ENCODE data around the gene OR2Y1. TPM values are rescaled to one million over a fixed set of nuclear protein-coding genes. Genes with fewer than 3 reads are reported as not detected.

The OR2Y1 gene
- total and polyA plus RNA-seq, 2 of the 4 experiments (the other 2 are of a cell fraction), result not detected

DNA sequence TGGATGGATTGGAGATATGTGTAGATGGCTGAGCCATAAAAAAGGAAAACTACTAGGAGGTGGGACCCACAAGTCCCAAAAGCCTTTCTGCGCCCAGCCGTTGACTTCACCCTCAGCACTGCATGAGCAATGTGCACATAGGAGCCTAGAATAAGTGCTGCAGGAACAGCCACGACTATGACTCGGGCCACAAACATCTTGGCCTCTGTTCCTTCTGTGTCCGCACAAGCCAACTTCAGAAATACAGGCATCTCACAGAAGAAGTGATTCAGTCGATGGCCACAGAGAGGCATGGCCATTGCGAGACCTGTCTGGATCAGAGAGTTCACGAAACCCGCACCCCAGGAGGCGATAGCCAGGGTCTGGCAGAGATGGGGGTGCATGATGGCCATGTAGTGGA, 587 bp downstream of the OR2Y1 start:
- H2AK5ac ChIP-seq (ENCODE audit: low read depth, low read length), result no peak overlapping the region
- in situ Hi-C loops (cut with MboI; ENCODE audit: low sequenced_read_pairs), result no loop called here
- no peak overlapping the region for H3K4me2 ChIP-seq (ENCODE audit: low read depth, low read length)
- no peaks in the 10 kb centered on the region for H4K20me1 ChIP-seq (ENCODE audit: insufficient read depth, low read length)
- H3K36me3 ChIP-seq (ENCODE audit: control insufficient read depth, insufficient read depth, low read length), result no peaks in the 10 kb centered on the region
- H3K27me3 ChIP-seq (ENCODE audit: control insufficient read depth, insufficient read depth, low read length), result no peaks in the 10 kb centered on the region
- ChIA-PET POLR2A (ENCODE audit: unreplicated experiment) (no interaction called here), CTCF (no interaction called here)
- H3K18ac ChIP-seq (ENCODE audit: low read depth, low read length), result no peak overlapping the region
- no peak overlapping the region for H3K27ac ChIP-seq (ENCODE audit: insufficient read depth, low read length)
- no peak overlapping the region for H2BK5ac ChIP-seq (ENCODE audit: low read depth, low read length, poor library complexity, severe bottlenecking)
- H3K79me1 ChIP-seq (ENCODE audit: low read depth in 1 of 2, low read length in 2 of 2), result no peaks in the 10 kb centered on the region
- dilution Hi-C loops (cut with HindIII; ENCODE audit: low sequenced_read_pairs, unreplicated experiment), result no loop called here
- H2AFZ ChIP-seq (replicated peaks; ENCODE audit: low read length, poor library complexity), result no peak overlapping the region
- H3K23ac ChIP-seq (ENCODE audit: low read depth, low read length), result no peak overlapping the region
- no peak overlapping the region for H3K4ac ChIP-seq (ENCODE audit: low read depth, low read length)
- H2BK20ac ChIP-seq (ENCODE audit: low read depth, low read length), result no peak overlapping the region
- no peak overlapping the region for H3K56ac ChIP-seq (ENCODE audit: extremely low read depth, insufficient read depth, low read length)
- no peaks in the 10 kb centered on the region for H3K4me1 ChIP-seq (ENCODE audit: control insufficient read depth, insufficient read depth, low read length)
- intact Hi-C loops (cut with micrococcal nuclease), result no loop called here
- no peak for TF ChIP-seq POLR2A (IDR thresholded peaks at IDR 0.05; ENCODE audit: low read depth, low read length)
- TF ChIP-seq, protein P1, sequence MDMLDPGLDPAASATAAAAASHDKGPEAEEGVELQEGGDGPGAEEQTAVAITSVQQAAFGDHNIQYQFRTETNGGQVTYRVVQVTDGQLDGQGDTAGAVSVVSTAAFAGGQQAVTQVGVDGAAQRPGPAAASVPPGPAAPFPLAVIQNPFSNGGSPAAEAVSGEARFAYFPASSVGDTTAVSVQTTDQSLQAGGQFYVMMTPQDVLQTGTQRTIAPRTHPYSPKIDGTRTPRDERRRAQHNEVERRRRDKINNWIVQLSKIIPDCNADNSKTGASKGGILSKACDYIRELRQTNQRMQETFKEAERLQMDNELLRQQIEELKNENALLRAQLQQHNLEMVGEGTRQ (IDR thresholded peaks at IDR 0.05; ENCODE audit: low read depth, low read length), result no peak
- TF ChIP-seq, protein P2, sequence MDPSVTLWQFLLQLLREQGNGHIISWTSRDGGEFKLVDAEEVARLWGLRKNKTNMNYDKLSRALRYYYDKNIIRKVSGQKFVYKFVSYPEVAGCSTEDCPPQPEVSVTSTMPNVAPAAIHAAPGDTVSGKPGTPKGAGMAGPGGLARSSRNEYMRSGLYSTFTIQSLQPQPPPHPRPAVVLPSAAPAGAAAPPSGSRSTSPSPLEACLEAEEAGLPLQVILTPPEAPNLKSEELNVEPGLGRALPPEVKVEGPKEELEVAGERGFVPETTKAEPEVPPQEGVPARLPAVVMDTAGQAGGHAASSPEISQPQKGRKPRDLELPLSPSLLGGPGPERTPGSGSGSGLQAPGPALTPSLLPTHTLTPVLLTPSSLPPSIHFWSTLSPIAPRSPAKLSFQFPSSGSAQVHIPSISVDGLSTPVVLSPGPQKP (IDR thresholded peaks at IDR 0.05; ENCODE audit: borderline replicate concordance, low read depth, low read length), result no peak
- TF ChIP-seq RAD21 (IDR thresholded peaks at IDR 0.05; ENCODE audit: low read length), result no peak
- TF ChIP-seq RFX5 (IDR thresholded peaks at IDR 0.05; ENCODE audit: low read depth, low read length), result no peak
- TF ChIP-seq BHLHE40 (IDR thresholded peaks at IDR 0.05; ENCODE audit: low read depth, low read length), result no peak
- TF ChIP-seq FOS (IDR thresholded peaks at IDR 0.05; ENCODE audit: low read depth, low read length), result no peak
- no peak for TF ChIP-seq RCOR1 (IDR thresholded peaks at IDR 0.05; ENCODE audit: insufficient replicate concordance, low read length)
- TF ChIP-seq MAZ (IDR thresholded peaks at IDR 0.05; ENCODE audit: borderline replicate concordance, low read depth, low read length), result no peak
- no peak for TF ChIP-seq NFE2L2 (IDR thresholded peaks at IDR 0.05; ENCODE audit: low read depth, low read length)
- no peak for TF ChIP-seq CTCF (conservative IDR thresholded peaks at IDR 0.05; ENCODE audit: low read depth, low read length)
- H2BK15ac ChIP-seq (ENCODE audit: low read depth, low read length), result no peak overlapping the region
- H3K9me1 ChIP-seq (ENCODE audit: insufficient read depth, low read length), result no peaks in the 10 kb centered on the region
- ATAC-seq (ENCODE audit: low read depth) (no peak), DNase-seq (no peak)
- H3K14ac ChIP-seq (replicated peaks; ENCODE audit: low read depth, low read length), result no peak overlapping the region
- no peak overlapping the region for H4K8ac ChIP-seq (ENCODE audit: low read depth in 2 of 2, low read length in 2 of 2)
- H2AK9ac ChIP-seq (replicated peaks; ENCODE audit: low read depth, low read length, poor library complexity), result no peak overlapping the region
- H3K9me3 ChIP-seq (ENCODE audit: control insufficient read depth, insufficient read depth, low read length), result no peaks in the 10 kb centered on the region; the same call in 1 of the 2 replicates
- H2BK120ac ChIP-seq (ENCODE audit: low read depth, low read length), result no peak overlapping the region
- no TSS peak for BruUV-seq (replicated peaks)
- no peak overlapping the region for H3K4me3 ChIP-seq (ENCODE audit: insufficient read depth, low read depth, low read length)
- no peak overlapping the region for H4K91ac ChIP-seq (ENCODE audit: insufficient read depth, low read depth, low read length)
- H3K9ac ChIP-seq (ENCODE audit: low read depth, low read length), result no peak overlapping the region
- WGBS, 2 experiments (ENCODE audit: extremely low coverage in 2 of 2, insufficient read length in 1 of 2), result 100% methylated on average over 1 of the region's 10 CpGs; no CpG with 5 or more reads in 1 of the 2 experiments
- H4K5ac ChIP-seq (ENCODE audit: low read depth, low read length), result no peak overlapping the region
